Measurements from ENCODE around the gene NFATC1.

NFATC1 gene

GRCh38 chr18:79552140-79552631 lies 156.5 kb downstream of the NFATC1 start:
- Histone ChIP-seq H3K4me3 (ENCODE audit: low read length) (no peak overlapping the region), H3K4me2 (ENCODE audit: low read length) (no peak overlapping the region), H3K36me3 (ENCODE audit: insufficient read depth, low read length) (no peaks in the 10 kb centered on the region), H3K4me1 (ENCODE audit: control insufficient read depth, insufficient read depth, low read length) (no peaks in the 10 kb centered on the region), H3K27me3 (ENCODE audit: control insufficient read depth, insufficient read depth, low read length) (peaks cover 25% of the 10 kb centered on the region), H3K9ac (ENCODE audit: low read depth, low read length) (no peak overlapping the region), H3K9me3 (replicated peaks; ENCODE audit: low read length) (no peaks in the 10 kb centered on the region)

- Histone ChIP-seq H3K9me3 (replicated peaks; ENCODE audit: low read length) (no peaks in the 10 kb centered on the region), H3K27me3 (ENCODE audit: control insufficient read depth, insufficient read depth, low read length) (peaks cover 20% of the 10 kb centered on the region), H3K4me2 (ENCODE audit: low read length) (no peak overlapping the region), H3K4me1 (ENCODE audit: control insufficient read depth, insufficient read depth, low read length) (no peaks in the 10 kb centered on the region), H3K9ac (ENCODE audit: low read depth, low read length) (no peak overlapping the region), H3K36me3 (ENCODE audit: insufficient read depth, low read length) (no peaks in the 10 kb centered on the region), H3K4me3 (ENCODE audit: low read length) (no peak overlapping the region)
These were observed 157.0 kb downstream of the NFATC1 start for GRCh38 chr18:79552696-79553095.

- Histone ChIP-seq H3K27me3 (ENCODE audit: control insufficient read depth, insufficient read depth, low read length) (peaks cover 20% of the 10 kb centered on the region), H3K36me3 (ENCODE audit: insufficient read depth, low read length) (no peaks in the 10 kb centered on the region), H3K9me3 (replicated peaks; ENCODE audit: low read length) (no peaks in the 10 kb centered on the region), H3K4me2 (ENCODE audit: low read length) (no peak overlapping the region), H3K9ac (ENCODE audit: low read depth, low read length) (no peak overlapping the region), H3K4me1 (ENCODE audit: control insufficient read depth, insufficient read depth, low read length) (no peaks in the 10 kb centered on the region), H3K4me3 (ENCODE audit: low read length) (no peak overlapping the region)
These were observed 157.4 kb downstream of the NFATC1 start for GRCh38 chr18:79553154-79553553.

- no peak overlapping the region for H3K4me2 ChIP-seq (ENCODE audit: low read length)
- no peaks in the 10 kb centered on the region for H3K9me3 ChIP-seq (replicated peaks; ENCODE audit: low read length)
- H3K4me3 ChIP-seq (ENCODE audit: low read length) = no peak overlapping the region
- H3K36me3 ChIP-seq (ENCODE audit: insufficient read depth, low read length) = no peaks in the 10 kb centered on the region
- peaks cover 20% of the 10 kb centered on the region for H3K27me3 ChIP-seq (ENCODE audit: control insufficient read depth, insufficient read depth, low read length)
- no peak overlapping the region for H3K9ac ChIP-seq (ENCODE audit: low read depth, low read length)
- no peaks in the 10 kb centered on the region for H3K4me1 ChIP-seq (ENCODE audit: control insufficient read depth, insufficient read depth, low read length)
These were observed 158.0 kb downstream of the NFATC1 start for GRCh38 chr18:79553696-79554095.

- H3K27me3 ChIP-seq (ENCODE audit: control insufficient read depth, insufficient read depth, low read length) = peaks cover 20% of the 10 kb centered on the region
- H3K4me3 ChIP-seq (ENCODE audit: low read length) = no peak overlapping the region
- no peaks in the 10 kb centered on the region for H3K36me3 ChIP-seq (ENCODE audit: insufficient read depth, low read length)
- no peaks in the 10 kb centered on the region for H3K4me1 ChIP-seq (ENCODE audit: control insufficient read depth, insufficient read depth, low read length)
- H3K9me3 ChIP-seq (replicated peaks; ENCODE audit: low read length) = no peaks in the 10 kb centered on the region
- H3K4me2 ChIP-seq (ENCODE audit: low read length) = no peak overlapping the region
- no peak overlapping the region for H3K9ac ChIP-seq (ENCODE audit: low read depth, low read length)
These were observed 158.6 kb downstream of the NFATC1 start for GRCh38 chr18:79554321-79554720.

GRCh38 chr18:79554945-79555645 lies 159.4 kb downstream of the NFATC1 start:
- H3K4me2 ChIP-seq (ENCODE audit: low read length) = no peak overlapping the region
- H3K9me3 ChIP-seq (replicated peaks; ENCODE audit: low read length) = no peaks in the 10 kb centered on the region
- H3K4me1 ChIP-seq (ENCODE audit: control insufficient read depth, insufficient read depth, low read length) = no peaks in the 10 kb centered on the region
- peaks cover 20% of the 10 kb centered on the region for H3K27me3 ChIP-seq (ENCODE audit: control insufficient read depth, insufficient read depth, low read length)
- no peak overlapping the region for H3K4me3 ChIP-seq (ENCODE audit: low read length)
- no peaks in the 10 kb centered on the region for H3K36me3 ChIP-seq (ENCODE audit: insufficient read depth, low read length)
- H3K9ac ChIP-seq (ENCODE audit: low read depth, low read length) = no peak overlapping the region

- H3K4me3 ChIP-seq (ENCODE audit: low read length) = no peak overlapping the region
- no peaks in the 10 kb centered on the region for H3K9me3 ChIP-seq (replicated peaks; ENCODE audit: low read length)
These were observed 160.2 kb downstream of the NFATC1 start for GRCh38 chr18:79555885-79556284.

GRCh38 chr18:79556829-79557585 lies 161.3 kb downstream of the NFATC1 start:
- H3K27me3 ChIP-seq (ENCODE audit: control insufficient read depth, insufficient read depth, low read length) = peaks cover 22% of the 10 kb centered on the region
- H3K4me2 ChIP-seq (ENCODE audit: low read length) = no peak overlapping the region
- no peaks in the 10 kb centered on the region for H3K36me3 ChIP-seq (ENCODE audit: insufficient read depth, low read length)
- no peaks in the 10 kb centered on the region for H3K4me1 ChIP-seq (ENCODE audit: control insufficient read depth, insufficient read depth, low read length)
- H3K9me3 ChIP-seq (replicated peaks; ENCODE audit: low read length) = no peaks in the 10 kb centered on the region
- no peak overlapping the region for H3K4me3 ChIP-seq (ENCODE audit: low read length)
- no peak overlapping the region for H3K9ac ChIP-seq (ENCODE audit: low read depth, low read length)

More at GRCh38 chr18:79555885-79556284, 160.2 kb downstream of the NFATC1 start:
- Histone ChIP-seq H3K4me2 (ENCODE audit: low read length) (no peak overlapping the region), H3K4me1 (ENCODE audit: control insufficient read depth, insufficient read depth, low read length) (no peaks in the 10 kb centered on the region), H3K27me3 (ENCODE audit: control insufficient read depth, insufficient read depth, low read length) (peaks cover 20% of the 10 kb centered on the region), H3K36me3 (ENCODE audit: insufficient read depth, low read length) (no peaks in the 10 kb centered on the region), H3K9ac (ENCODE audit: low read depth, low read length) (no peak overlapping the region)

- no peak overlapping the region for H3K4me2 ChIP-seq (ENCODE audit: low read length)
- H3K4me1 ChIP-seq (ENCODE audit: control insufficient read depth, insufficient read depth, low read length) = no peaks in the 10 kb centered on the region
- no peak overlapping the region for H3K9ac ChIP-seq (ENCODE audit: low read depth, low read length)
- no peak overlapping the region for H3K4me3 ChIP-seq (ENCODE audit: low read length)
- H3K36me3 ChIP-seq (ENCODE audit: insufficient read depth, low read length) = no peaks in the 10 kb centered on the region
- peaks cover 14% of the 10 kb centered on the region for H3K27me3 ChIP-seq (ENCODE audit: control insufficient read depth, insufficient read depth, low read length)
- H3K9me3 ChIP-seq (replicated peaks; ENCODE audit: low read length) = no peaks in the 10 kb centered on the region
These were observed 162.6 kb downstream of the NFATC1 start for GRCh38 chr18:79558196-79558932.

- H3K9me3 ChIP-seq (replicated peaks; ENCODE audit: low read length) = no peaks in the 10 kb centered on the region
- no peak overlapping the region for H3K9ac ChIP-seq (ENCODE audit: low read depth, low read length)
- H3K4me1 ChIP-seq (ENCODE audit: control insufficient read depth, insufficient read depth, low read length) = no peaks in the 10 kb centered on the region
- H3K27me3 ChIP-seq (ENCODE audit: control insufficient read depth, insufficient read depth, low read length) = peaks cover 10% of the 10 kb centered on the region
- no peak overlapping the region for H3K4me3 ChIP-seq (ENCODE audit: low read length)
- no peaks in the 10 kb centered on the region for H3K36me3 ChIP-seq (ENCODE audit: insufficient read depth, low read length)
- H3K4me2 ChIP-seq (ENCODE audit: low read length) = no peak overlapping the region
These were observed 163.2 kb downstream of the NFATC1 start for GRCh38 chr18:79558933-79559416.

- Histone ChIP-seq H3K9me3 (replicated peaks; ENCODE audit: low read length) (no peaks in the 10 kb centered on the region), H3K36me3 (ENCODE audit: insufficient read depth, low read length) (no peaks in the 10 kb centered on the region), H3K4me1 (ENCODE audit: control insufficient read depth, insufficient read depth, low read length) (no peaks in the 10 kb centered on the region), H3K4me3 (ENCODE audit: low read length) (no peak overlapping the region), H3K27me3 (ENCODE audit: control insufficient read depth, insufficient read depth, low read length) (peaks cover 8% of the 10 kb centered on the region), H3K9ac (ENCODE audit: low read depth, low read length) (no peak overlapping the region), H3K4me2 (ENCODE audit: low read length) (no peak overlapping the region)
These were observed 163.7 kb downstream of the NFATC1 start for GRCh38 chr18:79559436-79559835.
